Measurements from ENCODE around the gene MOCS3. TPM values are rescaled to one million over a fixed set of nuclear protein-coding genes. Genes with fewer than 3 reads are reported as not detected.

MOCS3 gene
- total RNA-seq, 1 experiment from 2014 or later, result 5.8 TPM

GRCh38 chr20:50930976-50931305 is 27.7 kb upstream of the MOCS3 start:
- Histone ChIP-seq H3K4me1 (ENCODE audit: control insufficient read depth, insufficient read depth, low read length) (peaks cover 25% of the 10 kb centered on the region), H3K9me3 (ENCODE audit: control insufficient read depth, insufficient read depth, low read depth, low read length) (no peaks in the 10 kb centered on the region), H3K36me3 (ENCODE audit: control insufficient read depth, insufficient read depth, low read length) (peaks cover 54% of the 10 kb centered on the region), H3K27me3 (ENCODE audit: control insufficient read depth, insufficient read depth, low read length) (no peaks in the 10 kb centered on the region), H3K27ac (ENCODE audit: low read length) (no peak overlapping the region), H3K4me3 (ENCODE audit: low read depth in 2 of 2, low read length in 2 of 2) (peak overlapping the region; percentile 56 to 59)
- intact Hi-C loops (cut with micrococcal nuclease; ENCODE audit: unreplicated experiment) (loop anchor here (5.0 kb wide), 1 partner anchor 139 kb away; no protein-coding TSS in a partner anchor), in situ Hi-C loops (cut with HindIII; ENCODE audit: low pct_unique_long_range_greater_than_20kb, low sequenced_read_pairs) (no loop called here)
- DNase-seq (ENCODE audit: low read depth, low spot score) (no peak), ATAC-seq (peak; percentile 61)
- POLR2A ChIA-PET, result interaction anchor here (0.6 to 1.1 kb wide), 8 partner anchors 14 to 380 kb away, joined by 3 to 17 read pairs (median 6); partner anchors contain the start of genes DPM1 and MOCS3
- TF ChIP-seq REST (IDR thresholded peaks at IDR 0.05; ENCODE audit: insufficient read depth in 1 of 2, low read depth in 2 of 2, low read length in 1 of 2) (no peak), TCF7L2 (IDR thresholded peaks at IDR 0.05; ENCODE audit: low read depth, low read length) (no peak), CTCF (IDR thresholded peaks at IDR 0.05) (no peak), POLR2AphosphoS5 (IDR thresholded peaks at IDR 0.05; ENCODE audit: low read depth, low read length) (no peak), SIN3A (IDR thresholded peaks at IDR 0.05; ENCODE audit: borderline replicate concordance, insufficient read depth, low read depth, low read length) (no peak)
- CTCF ChIA-PET, result interaction anchor here (0.6 to 1.0 kb wide), 3 partner anchors 10 to 136 kb away, joined by 3 to 8 read pairs (median 4); partner anchors contain the start of gene BCAS4
- BruUV-seq (replicated peaks), result no TSS peak

GRCh38 chr20:50931306-50932015 is 27.2 kb upstream of the MOCS3 start, which contains the start of gene ADNP:
Gene ADNP (minus strand): TSS chr20:50931437. CDS start chr20:50903996, 27,441 bp downstream.
- Histone ChIP-seq H3K27ac (ENCODE audit: low read length) (peak within 1 kb of the TSS; percentile 95), H3K9me3 (ENCODE audit: control insufficient read depth, insufficient read depth, low read depth, low read length) (no peaks in the 10 kb centered on the region), H3K4me1 (ENCODE audit: control insufficient read depth, insufficient read depth, low read length) (peaks cover 22% of the 10 kb centered on the region), H3K4me3 (ENCODE audit: low read depth in 2 of 2, low read length in 2 of 2) (peak within 1 kb of the TSS; percentile 59 to 90), H3K36me3 (ENCODE audit: control insufficient read depth, insufficient read depth, low read length) (peaks cover 55% of the 10 kb centered on the region), H3K27me3 (ENCODE audit: control insufficient read depth, insufficient read depth, low read length) (no peaks in the 10 kb centered on the region)
- peak; percentile 90 for ATAC-seq
- intact Hi-C loops (cut with micrococcal nuclease; ENCODE audit: unreplicated experiment), result loop anchor here (5.0 kb wide), 1 partner anchor 139 kb away; no protein-coding TSS in a partner anchor
- POLR2A ChIA-PET, result interaction anchor here (0.5 to 1.1 kb wide), 10 partner anchors 14 to 379 kb away, joined by 3 to 17 read pairs (median 4); partner anchors contain the start of genes DPM1 and MOCS3
- no TSS peak for BruUV-seq (replicated peaks)
- peak; percentile 54; the same call in 1 of the 2 replicates for TF ChIP-seq SIN3A (IDR thresholded peaks at IDR 0.05; ENCODE audit: borderline replicate concordance, insufficient read depth, low read depth, low read length)
- no peak for TF ChIP-seq REST (IDR thresholded peaks at IDR 0.05; ENCODE audit: insufficient read depth in 1 of 2, low read depth in 2 of 2, low read length in 1 of 2)
- TF ChIP-seq TCF7L2 (IDR thresholded peaks at IDR 0.05; ENCODE audit: low read depth, low read length), result no peak
- peak; percentile 84 for TF ChIP-seq CTCF (IDR thresholded peaks at IDR 0.05)
- peak; percentile 80 for TF ChIP-seq POLR2AphosphoS5 (IDR thresholded peaks at IDR 0.05; ENCODE audit: low read depth, low read length)
- peak; percentile 83 for DNase-seq (ENCODE audit: low read depth, low spot score)
- CTCF ChIA-PET, result interaction anchor here (0.6 kb wide), 2 partner anchors 11 kb away, joined by 3 to 8 read pairs; no protein-coding TSS in a partner anchor
- in situ Hi-C loops (cut with HindIII; ENCODE audit: low pct_unique_long_range_greater_than_20kb, low sequenced_read_pairs), result no loop called here

Data from Panc1 (cell line).